ENCODE measurements around the gene LNP1.
"Not testable (repeated sequence)": the region's sequence is repeated elsewhere in the genome, so short reads cannot be mapped to it uniquely, and the experiment has no call there.

Gene LNP1, protein sequence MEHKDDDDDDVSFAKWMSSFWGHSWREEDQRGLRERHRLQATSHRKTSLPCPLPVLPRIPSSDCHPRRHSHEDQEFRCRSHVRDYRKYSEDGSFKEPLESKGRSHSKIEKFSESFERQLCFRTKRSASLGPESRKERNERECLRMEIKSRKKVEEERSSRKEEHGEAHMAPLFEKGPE
- long read RNA-seq, transcript LNP1-201 (4 exons, 2,210 nt): major isoform, 52 of 60 reads
- long read RNA-seq, partial matches to known transcripts: 2 of 60 reads
- long read RNA-seq, other reads (novel, unspliced or antisense): 4 of 60 reads

DNA sequence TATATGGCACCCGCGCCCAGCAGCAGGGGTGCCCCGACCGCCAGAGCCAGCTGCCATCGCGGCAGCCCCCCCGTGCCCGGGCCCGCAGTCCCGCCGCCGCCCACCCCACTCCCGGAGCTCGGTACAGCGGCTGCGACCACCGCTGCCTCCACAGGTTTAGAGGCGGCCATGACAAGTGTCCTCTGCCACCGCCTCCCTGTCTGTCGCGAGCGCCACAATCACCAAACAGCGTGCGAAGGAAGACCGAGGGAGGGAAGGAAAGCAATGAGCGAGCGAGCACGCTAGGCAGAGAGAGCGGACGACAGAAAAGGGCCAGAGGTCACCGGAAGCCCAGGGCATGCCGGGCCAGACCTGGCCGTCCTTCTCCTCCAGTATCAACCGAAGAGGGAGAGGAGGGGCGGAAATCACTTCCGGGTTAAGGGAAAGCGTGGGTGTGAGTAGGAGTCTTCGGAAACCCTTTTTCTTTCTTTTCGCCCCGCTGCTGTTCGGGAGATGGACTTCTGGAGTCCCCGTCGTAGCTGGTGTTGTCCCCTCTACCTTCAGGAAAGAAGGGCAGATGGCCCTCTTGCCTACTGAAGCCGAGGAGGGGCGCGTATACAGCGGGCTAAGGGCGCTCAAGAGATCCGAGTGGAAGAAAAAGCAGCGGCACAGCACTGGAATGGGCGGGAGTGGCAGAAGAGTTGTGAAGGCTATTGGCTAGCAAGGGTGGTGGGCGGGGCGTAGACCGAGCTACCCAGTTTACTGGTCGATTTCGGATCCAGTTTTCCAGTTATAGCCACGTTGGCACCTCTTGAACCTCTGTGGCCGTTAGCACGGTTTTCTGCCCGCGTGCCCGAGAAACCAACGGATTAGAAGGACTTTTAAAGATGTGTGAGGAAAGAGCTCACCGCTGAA, at the start of gene LNP1, which contains the start of gene TOMM70:
Gene LNP1, plus strand, starts transcription at position 760 of the 894 bp plus-strand sequence. CDS start 28,191 bp downstream, outside the sequence.
Gene TOMM70, minus strand, starts transcription at position 310 of the 894 bp plus-strand sequence. Its CDS starts 140 bp downstream, at position 170.
- Histone ChIP-seq H3K4me3 (replicated peaks; ENCODE audit: insufficient read depth, low read length) (peak within 1 kb of the TSS; percentile 91), H3K27ac (replicated peaks) (peak within 1 kb of the TSS; percentile 93), H3K27me3 (ENCODE audit: insufficient read depth, poor library complexity, severe bottlenecking) (no peaks in the 10 kb centered on the region)
- TF ChIP-seq, protein P1, sequence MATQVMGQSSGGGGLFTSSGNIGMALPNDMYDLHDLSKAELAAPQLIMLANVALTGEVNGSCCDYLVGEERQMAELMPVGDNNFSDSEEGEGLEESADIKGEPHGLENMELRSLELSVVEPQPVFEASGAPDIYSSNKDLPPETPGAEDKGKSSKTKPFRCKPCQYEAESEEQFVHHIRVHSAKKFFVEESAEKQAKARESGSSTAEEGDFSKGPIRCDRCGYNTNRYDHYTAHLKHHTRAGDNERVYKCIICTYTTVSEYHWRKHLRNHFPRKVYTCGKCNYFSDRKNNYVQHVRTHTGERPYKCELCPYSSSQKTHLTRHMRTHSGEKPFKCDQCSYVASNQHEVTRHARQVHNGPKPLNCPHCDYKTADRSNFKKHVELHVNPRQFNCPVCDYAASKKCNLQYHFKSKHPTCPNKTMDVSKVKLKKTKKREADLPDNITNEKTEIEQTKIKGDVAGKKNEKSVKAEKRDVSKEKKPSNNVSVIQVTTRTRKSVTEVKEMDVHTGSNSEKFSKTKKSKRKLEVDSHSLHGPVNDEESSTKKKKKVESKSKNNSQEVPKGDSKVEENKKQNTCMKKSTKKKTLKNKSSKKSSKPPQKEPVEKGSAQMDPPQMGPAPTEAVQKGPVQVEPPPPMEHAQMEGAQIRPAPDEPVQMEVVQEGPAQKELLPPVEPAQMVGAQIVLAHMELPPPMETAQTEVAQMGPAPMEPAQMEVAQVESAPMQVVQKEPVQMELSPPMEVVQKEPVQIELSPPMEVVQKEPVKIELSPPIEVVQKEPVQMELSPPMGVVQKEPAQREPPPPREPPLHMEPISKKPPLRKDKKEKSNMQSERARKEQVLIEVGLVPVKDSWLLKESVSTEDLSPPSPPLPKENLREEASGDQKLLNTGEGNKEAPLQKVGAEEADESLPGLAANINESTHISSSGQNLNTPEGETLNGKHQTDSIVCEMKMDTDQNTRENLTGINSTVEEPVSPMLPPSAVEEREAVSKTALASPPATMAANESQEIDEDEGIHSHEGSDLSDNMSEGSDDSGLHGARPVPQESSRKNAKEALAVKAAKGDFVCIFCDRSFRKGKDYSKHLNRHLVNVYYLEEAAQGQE (IDR thresholded peaks at IDR 0.05; ENCODE audit: insufficient replicate concordance, low read depth): peak; percentile 34
- TF ChIP-seq POLR2AphosphoS5 (IDR thresholded peaks at IDR 0.05; ENCODE audit: low read depth) (peak; percentile 82), SPI1 (IDR thresholded peaks at IDR 0.05; ENCODE audit: borderline replicate concordance, low read depth) (no peak), GABPA (IDR thresholded peaks at IDR 0.05; ENCODE audit: low read depth) (peak; percentile 91)
- TF ChIP-seq, protein P2, sequence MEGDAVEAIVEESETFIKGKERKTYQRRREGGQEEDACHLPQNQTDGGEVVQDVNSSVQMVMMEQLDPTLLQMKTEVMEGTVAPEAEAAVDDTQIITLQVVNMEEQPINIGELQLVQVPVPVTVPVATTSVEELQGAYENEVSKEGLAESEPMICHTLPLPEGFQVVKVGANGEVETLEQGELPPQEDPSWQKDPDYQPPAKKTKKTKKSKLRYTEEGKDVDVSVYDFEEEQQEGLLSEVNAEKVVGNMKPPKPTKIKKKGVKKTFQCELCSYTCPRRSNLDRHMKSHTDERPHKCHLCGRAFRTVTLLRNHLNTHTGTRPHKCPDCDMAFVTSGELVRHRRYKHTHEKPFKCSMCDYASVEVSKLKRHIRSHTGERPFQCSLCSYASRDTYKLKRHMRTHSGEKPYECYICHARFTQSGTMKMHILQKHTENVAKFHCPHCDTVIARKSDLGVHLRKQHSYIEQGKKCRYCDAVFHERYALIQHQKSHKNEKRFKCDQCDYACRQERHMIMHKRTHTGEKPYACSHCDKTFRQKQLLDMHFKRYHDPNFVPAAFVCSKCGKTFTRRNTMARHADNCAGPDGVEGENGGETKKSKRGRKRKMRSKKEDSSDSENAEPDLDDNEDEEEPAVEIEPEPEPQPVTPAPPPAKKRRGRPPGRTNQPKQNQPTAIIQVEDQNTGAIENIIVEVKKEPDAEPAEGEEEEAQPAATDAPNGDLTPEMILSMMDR (IDR thresholded peaks at IDR 0.05; ENCODE audit: insufficient read depth, low read length): no peak
- peak; percentile 90 to 99 for DNase-seq (ENCODE audit: low read depth in 1 of 2, low spot score in 1 of 2)

DNA sequence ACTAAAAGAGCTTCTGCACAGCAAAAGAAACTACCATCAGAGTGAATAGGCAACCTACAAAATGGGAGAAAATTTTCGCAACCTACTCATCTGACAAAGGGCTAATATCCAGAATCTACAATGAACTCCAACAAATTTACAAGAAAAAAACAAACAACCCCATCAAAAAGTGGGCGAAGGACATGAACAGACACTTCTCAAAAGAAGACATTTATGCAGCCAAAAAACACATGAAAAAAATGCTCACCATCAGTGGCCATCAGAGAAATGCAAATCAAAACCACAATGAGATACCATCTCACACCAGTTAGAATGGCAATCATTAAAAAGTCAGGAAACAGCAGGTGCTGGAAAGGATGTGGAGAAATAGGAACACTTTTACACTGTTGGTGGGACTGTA, 49.6 kb upstream of the LNP1 start:
- not testable (repeated sequence) for H3K4me3 ChIP-seq (replicated peaks; ENCODE audit: insufficient read depth, low read length); H3K27me3 ChIP-seq (ENCODE audit: insufficient read depth, poor library complexity, severe bottlenecking); H3K27ac ChIP-seq (replicated peaks); DNase-seq (ENCODE audit: low read depth in 1 of 2, low spot score in 1 of 2)

DNA sequence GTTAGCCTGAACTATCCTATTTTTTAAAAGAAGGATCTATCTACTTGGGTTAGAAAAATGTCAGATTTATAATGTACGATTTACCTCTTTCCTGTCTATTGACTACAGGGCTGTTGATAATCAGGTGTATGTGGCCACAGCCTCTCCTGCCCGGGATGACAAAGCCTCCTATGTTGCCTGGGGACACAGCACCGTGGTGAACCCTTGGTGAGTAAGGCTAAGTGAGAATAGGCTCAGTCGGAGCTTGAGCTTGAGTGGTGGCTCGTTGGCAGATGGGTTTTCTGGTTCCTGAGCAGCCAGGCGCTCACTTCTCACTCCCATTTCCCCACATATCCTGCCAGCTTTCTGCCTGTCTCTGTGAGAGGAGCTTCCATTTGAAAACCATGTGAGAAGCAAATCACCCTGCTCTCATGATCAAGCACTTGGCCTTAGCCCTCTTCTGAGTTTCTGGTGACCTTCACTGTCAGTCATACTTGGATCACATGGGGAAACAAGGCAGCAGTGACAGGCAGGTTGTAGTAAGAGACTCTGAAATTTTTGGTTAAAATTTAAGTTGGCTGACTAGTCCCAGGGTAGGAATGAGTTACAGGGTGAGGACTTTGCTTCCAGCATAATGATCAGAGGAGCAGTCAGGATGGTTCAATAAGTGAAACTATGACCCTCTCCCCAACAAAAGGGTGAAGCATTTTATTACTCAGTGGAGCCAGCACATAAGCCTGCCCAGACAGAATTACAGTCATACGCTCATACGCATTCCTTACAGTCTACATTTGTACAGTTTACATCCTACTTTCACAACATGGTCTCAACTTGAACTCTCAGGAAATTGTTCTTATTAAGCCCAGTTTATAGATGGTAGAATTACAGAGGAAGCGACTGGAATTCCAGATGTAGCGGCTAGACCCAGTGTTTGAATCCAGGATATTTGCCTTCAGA, 48.8 kb upstream of the LNP1 start:
- Histone ChIP-seq H3K27me3 (ENCODE audit: insufficient read depth, poor library complexity, severe bottlenecking) (no peaks in the 10 kb centered on the region), H3K4me3 (replicated peaks; ENCODE audit: insufficient read depth, low read length) (no peak overlapping the region), H3K27ac (replicated peaks) (no peak overlapping the region)
- no peak for DNase-seq (ENCODE audit: low read depth in 1 of 2, low spot score in 1 of 2)
- TF ChIP-seq POLR2AphosphoS5 (IDR thresholded peaks at IDR 0.05; ENCODE audit: low read depth) (no peak), SPI1 (IDR thresholded peaks at IDR 0.05; ENCODE audit: borderline replicate concordance, low read depth) (no peak)
- TF ChIP-seq, protein P1 (IDR thresholded peaks at IDR 0.05; ENCODE audit: insufficient replicate concordance, low read depth): no peak

DNA sequence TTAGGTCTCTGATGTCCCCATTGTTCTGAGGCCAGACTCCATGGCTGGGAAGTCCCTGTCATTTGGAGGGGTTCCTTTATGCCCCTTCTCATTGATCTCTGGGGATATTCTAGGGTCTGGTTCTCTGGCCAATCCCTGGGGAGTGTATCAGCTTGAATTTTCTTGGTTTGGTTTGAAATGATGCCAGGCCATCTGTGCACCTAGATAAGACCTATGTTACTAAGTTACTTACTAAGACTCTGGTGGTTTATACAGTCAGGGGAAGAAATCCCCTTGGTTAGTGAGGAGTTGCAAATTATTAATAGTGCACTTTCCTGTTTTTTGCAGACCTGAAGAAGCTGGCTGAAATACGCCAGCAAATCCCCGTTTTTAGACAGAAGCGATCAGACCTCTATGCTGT, 46.5 kb upstream of the LNP1 start:
- Histone ChIP-seq H3K27me3 (ENCODE audit: insufficient read depth, poor library complexity, severe bottlenecking) (no peaks in the 10 kb centered on the region), H3K27ac (replicated peaks) (no peak overlapping the region), H3K4me3 (replicated peaks; ENCODE audit: insufficient read depth, low read length) (no peak overlapping the region)
- TF ChIP-seq POLR2AphosphoS5 (IDR thresholded peaks at IDR 0.05; ENCODE audit: low read depth) (no peak), GABPA (IDR thresholded peaks at IDR 0.05; ENCODE audit: low read depth) (no peak), SPI1 (IDR thresholded peaks at IDR 0.05; ENCODE audit: borderline replicate concordance, low read depth) (no peak)
- TF ChIP-seq, protein P1 (IDR thresholded peaks at IDR 0.05; ENCODE audit: insufficient replicate concordance, low read depth): no peak
- TF ChIP-seq, protein P2 (IDR thresholded peaks at IDR 0.05; ENCODE audit: insufficient read depth, low read length): no peak
- DNase-seq (ENCODE audit: low read depth in 1 of 2, low spot score in 1 of 2): no peak

Measured in HL-60 (cell line).